ENCODE results near the gene FREY1.

The FREY1 gene

GRCh38 chr11:45894555-45895247 is 12.4 kb downstream of the FREY1 start:
- DNase-seq (ENCODE audit: low read depth): no peak

GRCh38 chr11:45892856-45893255 is 14.2 kb downstream of the FREY1 start:
- DNase-seq (ENCODE audit: low read depth): no peak

- DNase-seq (ENCODE audit: low read depth): no peak
Measured at GRCh38 chr11:45890886-45891550, 16.1 kb downstream of the FREY1 start.

- DNase-seq (ENCODE audit: low read depth): no peak
Measured at GRCh38 chr11:45889966-45890365, 17.1 kb downstream of the FREY1 start.

GRCh38 chr11:45889555-45889954 is 17.5 kb downstream of the FREY1 start:
- DNase-seq (ENCODE audit: low read depth): no peak

GRCh38 chr11:45887587-45887986 is 19.5 kb downstream of the FREY1 start:
- no peak for DNase-seq (ENCODE audit: low read depth)

GRCh38 chr11:45886816-45887520 is 20.1 kb downstream of the FREY1 start:
- DNase-seq (ENCODE audit: low read depth): no peak

- no peak for DNase-seq (ENCODE audit: low read depth)
Measured at GRCh38 chr11:45885921-45886721, 20.9 kb downstream of the FREY1 start.

GRCh38 chr11:45885274-45885920 is 21.7 kb downstream of the FREY1 start, which contains the start of gene MAPK8IP1:
MAPK8IP1 (plus strand) TSS chr11:45885651; CDS start chr11:45885821, 170 bp downstream.
- DNase-seq (ENCODE audit: low read depth): peak; percentile 29

GRCh38 chr11:45884596-45885185 is 22.4 kb downstream of the FREY1 start:
- DNase-seq (ENCODE audit: low read depth): no peak

GRCh38 chr11:45881708-45882368 is 25.2 kb downstream of the FREY1 start:
- no peak for DNase-seq (ENCODE audit: low read depth)

GRCh38 chr11:45880772-45881570 is 26.1 kb downstream of the FREY1 start:
- no peak for DNase-seq (ENCODE audit: low read depth)

GRCh38 chr11:45879803-45880686 is 27.0 kb downstream of the FREY1 start:
- DNase-seq (ENCODE audit: low read depth): no peak

- no peak for DNase-seq (ENCODE audit: low read depth)
Measured at GRCh38 chr11:45877845-45878244, 29.2 kb downstream of the FREY1 start.

- no peak for DNase-seq (ENCODE audit: low read depth)
Measured at GRCh38 chr11:45877221-45877620, 29.9 kb downstream of the FREY1 start.

- DNase-seq (ENCODE audit: low read depth): no peak
Measured at GRCh38 chr11:45876401-45876800, 30.7 kb downstream of the FREY1 start.

- no peak for DNase-seq (ENCODE audit: low read depth)
Measured at GRCh38 chr11:45872651-45873356, 34.3 kb downstream of the FREY1 start.

GRCh38 chr11:45871638-45872037 is 35.4 kb downstream of the FREY1 start:
- no peak for DNase-seq (ENCODE audit: low read depth)

Measured in T-helper 22 cell (primary cell).